MM.1S (cell line): Measurements from ENCODE around the gene PTPRJ.

Experiments used
- DNase-seq: peaks from one replicate; pipeline ENCODE4 v3.0.0-alpha.2; 2015
- H2AFZ ChIP-seq: fragments of 300-600 bp; sonication (generic); 2 replicates; pipeline ENCODE4 v1.6.0; 2016; ENCODE audit warnings: antibody characterized with exemption, low read length
- H3F3A ChIP-seq: fragments of 300-600 bp; sonication (generic); 2 replicates; pipeline ENCODE4 v1.6.1; 2016; ENCODE audit warnings: mild to moderate bottlenecking, antibody characterized with exemption, low read length, moderate library complexity, mixed read lengths; ENCODE audit not compliant: insufficient read depth
- H3K27ac ChIP-seq: fragments of 300-600 bp; sonication (generic); 2 replicates; pipeline ENCODE4 v1.5.1; 2016; ENCODE audit warnings: mild to moderate bottlenecking, low read length
- H3K27me3 ChIP-seq: fragments of 300-600 bp; sonication (generic); replicated peaks from 2 replicates; pipeline ENCODE4 v1.6.0; 2016; ENCODE audit warnings: low read length; ENCODE audit not compliant: insufficient read depth
- H3K36me3 ChIP-seq: fragments of 300-600 bp; sonication (generic); replicated peaks from 2 replicates; pipeline ENCODE4 v1.6.1; 2016; ENCODE audit warnings: mild to moderate bottlenecking, low read length, mixed read lengths; ENCODE audit not compliant: insufficient read depth
- H3K4me1 ChIP-seq: fragments of 300-600 bp; sonication (generic); 2 replicates; pipeline ENCODE4 v1.6.1; 2016; ENCODE audit warnings: low read length, mixed read lengths
- H3K4me2 ChIP-seq: fragments of 300-600 bp; sonication (generic); 2 replicates; pipeline ENCODE4 v1.6.0; 2016; ENCODE audit warnings: low read depth, low read length
- H3K4me3 ChIP-seq: fragments of 300-600 bp; sonication (generic); 2 replicates; pipeline ENCODE4 v1.5.1; 2016; ENCODE audit warnings: low read length, mixed read lengths
- H3K79me2 ChIP-seq: fragments of 300-600 bp; sonication (generic); 2 replicates; pipeline ENCODE4 v1.6.1; 2016; ENCODE audit warnings: mixed run types, low read length, mixed read lengths
- H3K9ac ChIP-seq: fragments of 300-600 bp; sonication (generic); 2 replicates; pipeline ENCODE4 v1.6.1; 2016; ENCODE audit warnings: low read length, mixed read lengths
- H3K9me2 ChIP-seq: fragments of 300-600 bp; sonication (generic); replicated peaks from 2 replicates; pipeline ENCODE4 v1.6.1; 2016; ENCODE audit warnings: mild to moderate bottlenecking, low read length, mixed read lengths; ENCODE audit not compliant: insufficient read depth
- H3K9me3 ChIP-seq: fragments of 300-600 bp; sonication (generic); replicated peaks from 2 replicates; pipeline ENCODE4 v1.6.1; 2016; ENCODE audit warnings: mild to moderate bottlenecking, low read length, mixed read lengths; ENCODE audit not compliant: insufficient read depth
- H4K20me1 ChIP-seq: fragments of 300-600 bp; sonication (generic); 2 replicates; pipeline ENCODE4 v1.6.1; 2016; ENCODE audit warnings: mild to moderate bottlenecking, low read length, moderate library complexity, mixed read lengths; ENCODE audit not compliant: insufficient read depth
- EZH2 ChIP-seq: fragments of 300-600 bp; sonication (generic); optimal IDR thresholded peaks from 2 replicates; pipeline ENCODE3; 2017; ENCODE audit warnings: low read depth, mild to moderate bottlenecking, antibody characterized with exemption, low read length, mixed read lengths
- EZH2phosphoT487 ChIP-seq: fragments of 300-600 bp; sonication (generic); IDR thresholded peaks from 2 replicates; pipeline ENCODE4 v1.6.1; 2018; ENCODE audit warnings: antibody characterized with exemption, low read length
- TF ChIP-seq, protein P1 (sequence below): fragments of 300-600 bp; sonication (generic); IDR thresholded peaks from 2 replicates; pipeline ENCODE4 v1.5.1; 2016; ENCODE audit warnings: antibody characterized with exemption, low read length, mixed read lengths

PTPRJ gene

DNA sequence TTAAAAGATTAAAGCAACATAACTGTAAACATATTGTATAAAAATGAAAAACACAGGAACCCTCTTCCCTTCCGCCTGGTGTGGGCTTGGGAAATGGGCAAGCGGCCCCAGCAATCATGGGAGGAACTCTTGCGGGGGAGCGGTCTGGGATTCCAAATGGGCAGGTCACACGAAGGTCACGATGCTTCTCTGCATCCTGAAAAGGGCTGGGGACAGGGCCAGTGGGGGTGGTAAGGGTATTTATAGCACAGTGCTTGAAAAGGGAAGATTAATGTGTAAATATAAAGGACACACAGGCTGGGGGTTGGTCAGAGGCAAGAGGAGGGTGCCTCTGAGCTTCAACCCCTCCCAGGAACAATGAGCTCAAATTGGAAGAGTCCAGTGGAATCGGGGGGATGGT is 189.4 kb downstream of the PTPRJ start:
- TF ChIP-seq EZH2phosphoT487, result no peak
- TF ChIP-seq EZH2, result no peak
- TF ChIP-seq, protein P1, sequence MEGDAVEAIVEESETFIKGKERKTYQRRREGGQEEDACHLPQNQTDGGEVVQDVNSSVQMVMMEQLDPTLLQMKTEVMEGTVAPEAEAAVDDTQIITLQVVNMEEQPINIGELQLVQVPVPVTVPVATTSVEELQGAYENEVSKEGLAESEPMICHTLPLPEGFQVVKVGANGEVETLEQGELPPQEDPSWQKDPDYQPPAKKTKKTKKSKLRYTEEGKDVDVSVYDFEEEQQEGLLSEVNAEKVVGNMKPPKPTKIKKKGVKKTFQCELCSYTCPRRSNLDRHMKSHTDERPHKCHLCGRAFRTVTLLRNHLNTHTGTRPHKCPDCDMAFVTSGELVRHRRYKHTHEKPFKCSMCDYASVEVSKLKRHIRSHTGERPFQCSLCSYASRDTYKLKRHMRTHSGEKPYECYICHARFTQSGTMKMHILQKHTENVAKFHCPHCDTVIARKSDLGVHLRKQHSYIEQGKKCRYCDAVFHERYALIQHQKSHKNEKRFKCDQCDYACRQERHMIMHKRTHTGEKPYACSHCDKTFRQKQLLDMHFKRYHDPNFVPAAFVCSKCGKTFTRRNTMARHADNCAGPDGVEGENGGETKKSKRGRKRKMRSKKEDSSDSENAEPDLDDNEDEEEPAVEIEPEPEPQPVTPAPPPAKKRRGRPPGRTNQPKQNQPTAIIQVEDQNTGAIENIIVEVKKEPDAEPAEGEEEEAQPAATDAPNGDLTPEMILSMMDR, result no peak

DNA sequence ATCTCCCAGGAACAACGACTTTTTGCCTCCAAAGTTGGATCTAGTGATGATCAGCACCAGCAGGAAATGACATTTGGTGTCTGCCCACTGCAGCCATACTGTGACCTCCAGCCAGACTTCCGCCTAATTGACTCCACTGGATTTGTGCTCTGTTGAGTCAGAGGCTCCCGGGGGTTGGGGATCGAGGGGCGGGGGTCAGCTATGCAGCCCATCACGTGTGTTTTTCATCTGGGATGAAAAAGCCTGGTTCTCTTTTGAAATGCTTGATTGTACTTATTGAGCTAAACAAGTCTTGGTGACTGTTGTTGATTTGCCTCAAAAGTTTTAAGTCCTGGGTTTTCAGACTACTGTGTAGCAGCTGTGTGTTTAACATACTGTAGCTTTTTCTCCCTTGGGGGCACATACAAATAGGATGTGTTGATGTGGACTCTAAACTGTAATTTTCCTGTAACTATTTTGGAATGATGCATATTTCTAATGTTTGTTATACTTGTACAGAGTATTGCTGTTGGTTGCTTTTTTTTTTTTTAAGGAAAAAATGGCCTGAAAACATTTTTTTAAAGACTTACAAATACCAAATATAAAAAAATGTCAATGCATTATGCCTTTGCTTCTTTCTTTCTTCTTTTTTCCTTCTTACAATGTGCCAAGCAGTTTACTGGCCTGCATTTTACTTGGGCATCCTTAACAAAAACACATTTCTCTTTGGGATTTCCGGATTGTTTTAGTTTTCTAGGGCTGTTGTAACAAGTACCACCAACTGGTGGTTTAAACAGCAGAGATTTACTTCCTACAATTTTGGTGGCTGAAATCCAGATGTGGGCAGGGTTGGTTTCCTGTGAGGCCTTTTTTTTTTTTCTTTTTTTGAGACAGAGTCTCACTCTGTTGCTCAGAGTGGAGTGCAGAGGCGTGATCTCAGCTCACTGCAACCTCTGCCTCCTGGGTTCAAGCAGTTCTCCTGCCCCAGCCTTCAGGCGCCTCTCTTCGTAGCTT is 190.2 kb downstream of the PTPRJ start:
- Histone ChIP-seq H2AFZ (no peak overlapping the region), H3K4me2 (no peak overlapping the region), H3K4me1 (no peaks in the 10 kb centered on the region), H3K27ac (no peak overlapping the region), H3K27me3 (no peaks in the 10 kb centered on the region), H3K36me3 (no peaks in the 10 kb centered on the region), H3K9me2 (no peaks in the 10 kb centered on the region), H3K79me2 (no peaks in the 10 kb centered on the region), H3K9ac (no peak overlapping the region), H4K20me1 (no peaks in the 10 kb centered on the region), H3F3A (no peaks in the 10 kb centered on the region), H3K4me3 (no peak overlapping the region), H3K9me3 (no peaks in the 10 kb centered on the region)
- TF ChIP-seq, protein P1, result no peak
- TF ChIP-seq EZH2phosphoT487, result no peak
- TF ChIP-seq EZH2, result no peak
- DNase-seq, result no peak

More for the DNA sequence above, 189.4 kb downstream of the PTPRJ start:
- no peak overlapping the region for H3K9ac ChIP-seq
- H3K4me3 ChIP-seq, result no peak overlapping the region
- H3K79me2 ChIP-seq, result no peaks in the 10 kb centered on the region
- no peak overlapping the region for H3K27ac ChIP-seq
- no peak overlapping the region for H3K4me2 ChIP-seq
- H3F3A ChIP-seq, result no peaks in the 10 kb centered on the region
- no peaks in the 10 kb centered on the region for H4K20me1 ChIP-seq
- H3K9me2 ChIP-seq, result no peaks in the 10 kb centered on the region
- no peaks in the 10 kb centered on the region for H3K36me3 ChIP-seq
- H3K4me1 ChIP-seq, result no peaks in the 10 kb centered on the region
- no peak overlapping the region for H2AFZ ChIP-seq
- H3K27me3 ChIP-seq, result no peaks in the 10 kb centered on the region
- DNase-seq, result no peak
- no peaks in the 10 kb centered on the region for H3K9me3 ChIP-seq

GRCh38 chr11:48172818-48173609 is 192.7 kb downstream of the PTPRJ start:
- Histone ChIP-seq H3K9me3 (no peaks in the 10 kb centered on the region), H4K20me1 (no peaks in the 10 kb centered on the region), H3K27ac (no peak overlapping the region), H3K36me3 (no peaks in the 10 kb centered on the region), H3K79me2 (no peaks in the 10 kb centered on the region), H3K9ac (no peak overlapping the region), H3F3A (no peaks in the 10 kb centered on the region), H3K27me3 (no peaks in the 10 kb centered on the region), H3K4me1 (no peaks in the 10 kb centered on the region), H3K4me2 (no peak overlapping the region), H3K9me2 (no peaks in the 10 kb centered on the region), H2AFZ (no peak overlapping the region), H3K4me3 (no peak overlapping the region)
- TF ChIP-seq, protein P1, result peak; percentile 94
- no peak for TF ChIP-seq EZH2phosphoT487
- no peak for TF ChIP-seq EZH2
- DNase-seq, result peak; percentile 47
